Renal cortex interstitium (tissue), 15 donors: Measurements from ENCODE around the gene NT5C1A. TPM values are rescaled to one million over a fixed set of nuclear protein-coding genes. Genes with fewer than 3 reads are reported as not detected.
A peak's percentile ranks its signal among the peaks of the same experiment; 100 is the strongest.

Experiments
- DNase-seq, 11 donors: peaks; one replicate each; pipeline ENCODE4 v3.0.0-alpha.2; 2013; ENCODE audit warnings: low read depth in 9 of 11, low spot score in 4 of 11; ENCODE audit errors: extremely low read depth in 1 of 11
- long read RNA-seq, 16 experiments: transcript quantifications; one replicate each; lab custom pipeline, GENCODE V29; 2026
- polyA plus RNA-seq, 3 donors: library from polyadenylated mRNA; unstranded; fragments of 120-200 nt; gene quantifications; one replicate each; pipeline ENCODE4 v1.2.1, GENCODE V29; 2013; ENCODE audit not compliant: insufficient read length in 3 of 3

Gene NT5C1A
- under 1 TPM in 2 of 3 donors, not detected in 1; 0.18 to 0.30 TPM for polyA plus RNA-seq
- long read RNA-seq, donor 1, result 0 reads
- long read RNA-seq, donor 2, result 0 reads
- long read RNA-seq, donor 3, result 0 reads
- long read RNA-seq, donor 4, result 0 reads
- long read RNA-seq, donor 5, result 0 reads
- long read RNA-seq, donor 6, result 0 reads
- long read RNA-seq, donor 7, result 0 reads
- long read RNA-seq, donor 8, partial matches to known transcripts, result 0 of 1 reads
- long read RNA-seq, donor 8, other reads (novel, unspliced or antisense), result 0 of 1 reads
- long read RNA-seq, donor 9, result 0 reads
- long read RNA-seq, donor 10, partial matches to known transcripts, result 0 of 1 reads
- long read RNA-seq, donor 10, other reads (novel, unspliced or antisense), result 0 of 1 reads
- long read RNA-seq, donor 11, result 0 reads
- long read RNA-seq, donor 12, result 0 reads
- long read RNA-seq, donor 13, result 0 reads
- long read RNA-seq, donor 14, result 0 reads
- long read RNA-seq, donor 15, result 0 reads
- long read RNA-seq, donor 16, result 0 reads

DNA sequence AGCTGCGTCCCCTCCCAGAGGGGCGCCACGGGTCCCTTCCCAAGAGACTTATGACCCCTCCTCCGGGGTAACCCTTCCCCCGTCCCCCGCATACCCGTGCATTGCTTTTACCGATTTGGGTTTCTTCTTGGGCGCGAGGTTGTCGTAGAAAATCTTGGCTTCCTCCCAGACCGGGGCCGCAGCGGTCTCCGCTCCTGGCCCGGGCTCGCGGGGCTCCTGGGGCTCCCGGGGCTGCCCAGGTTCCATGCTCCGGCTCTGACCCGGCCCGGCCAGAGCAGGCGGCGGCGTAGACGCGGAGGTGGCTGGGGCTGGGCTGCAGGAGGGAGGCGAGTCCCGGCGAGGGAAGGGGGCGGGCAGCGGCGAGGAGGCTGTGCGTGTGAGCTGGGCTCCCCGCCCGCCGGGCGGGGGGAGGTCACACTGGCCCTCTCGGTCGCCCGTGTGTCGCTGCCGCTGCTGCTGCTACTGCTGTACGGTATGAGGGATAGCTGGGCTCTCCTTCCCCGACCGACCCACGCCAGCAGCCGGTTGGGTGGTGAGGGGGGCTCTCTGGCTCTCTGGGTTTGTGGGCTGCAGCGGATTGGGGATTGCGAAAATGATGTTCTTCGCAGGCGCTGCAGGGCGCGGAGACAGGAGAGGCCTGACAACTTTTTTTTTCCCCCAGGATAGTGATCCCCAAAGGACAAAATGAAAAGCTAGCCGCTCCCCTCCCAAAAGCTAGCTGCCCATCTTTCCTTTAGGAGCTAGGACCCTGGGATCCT, at the start of gene NT5C1A:
Gene NT5C1A, minus strand, starts transcription at position 315 of the 758 bp plus-strand sequence. Its CDS starts 69 bp downstream, at position 246.
- DNase-seq, result no peak

DNA sequence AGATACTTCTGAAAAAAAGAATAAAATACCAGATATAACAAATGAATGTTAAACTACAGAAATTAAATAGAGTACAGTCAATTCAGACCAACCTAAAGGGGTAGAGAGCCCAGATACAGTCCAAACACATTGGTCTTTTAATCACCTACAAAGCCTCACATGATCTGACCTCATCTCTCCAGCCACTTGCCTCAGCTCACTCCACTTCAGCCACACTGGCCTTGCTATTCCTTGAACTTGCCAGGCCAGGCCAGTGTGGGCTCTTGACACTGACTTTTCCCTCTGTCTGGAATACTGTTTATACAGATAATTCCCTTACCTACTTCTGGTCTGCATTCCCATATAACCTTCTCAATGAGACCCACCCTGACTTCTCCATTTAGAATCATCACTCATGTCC, 49.8 kb upstream of the NT5C1A start:
- no peak for DNase-seq

DNA sequence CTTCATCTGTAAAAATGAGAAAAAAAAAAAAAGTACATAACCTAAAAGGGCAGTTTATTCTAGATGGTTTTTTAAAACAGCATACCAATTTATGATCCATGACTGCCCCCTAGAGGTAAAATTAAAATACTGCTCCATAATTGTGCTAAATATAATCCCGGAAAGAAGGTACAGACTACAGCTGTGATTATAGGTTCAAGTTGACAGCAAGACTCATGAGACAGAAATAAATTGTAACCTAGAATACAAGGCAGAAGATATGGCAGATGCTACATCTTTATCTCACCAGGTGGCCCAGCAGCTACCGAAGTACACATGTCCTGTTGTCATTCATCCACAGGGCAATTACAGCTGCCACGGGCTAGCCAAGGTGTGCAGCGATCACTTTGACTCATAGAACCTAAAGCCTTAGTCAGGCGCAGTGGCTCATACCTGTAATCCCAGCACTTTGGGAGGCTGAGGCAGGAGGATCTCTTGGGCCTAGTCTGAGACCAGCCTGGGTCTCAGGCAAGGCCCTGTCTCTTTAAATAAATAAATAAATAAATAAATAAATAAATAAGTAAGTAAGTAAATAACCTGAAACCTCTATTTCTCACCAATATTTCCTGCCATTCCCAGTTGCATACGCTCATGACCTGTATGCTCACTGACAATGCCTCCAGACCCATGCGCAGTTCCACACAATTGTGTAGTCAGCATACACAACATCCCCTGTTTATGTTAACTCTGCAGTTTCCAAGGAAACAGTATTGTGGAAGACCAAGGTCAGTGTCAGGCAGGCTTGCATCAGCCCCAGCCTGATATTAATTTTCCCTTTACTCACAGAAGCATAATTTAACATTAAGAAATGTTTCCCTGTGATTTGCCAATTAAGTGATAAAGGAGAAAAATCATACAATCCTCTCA, 48.4 kb upstream of the NT5C1A start:
- peak in 9 of 11 donors; percentile 36 to 77 (median 52) for DNase-seq

DNA sequence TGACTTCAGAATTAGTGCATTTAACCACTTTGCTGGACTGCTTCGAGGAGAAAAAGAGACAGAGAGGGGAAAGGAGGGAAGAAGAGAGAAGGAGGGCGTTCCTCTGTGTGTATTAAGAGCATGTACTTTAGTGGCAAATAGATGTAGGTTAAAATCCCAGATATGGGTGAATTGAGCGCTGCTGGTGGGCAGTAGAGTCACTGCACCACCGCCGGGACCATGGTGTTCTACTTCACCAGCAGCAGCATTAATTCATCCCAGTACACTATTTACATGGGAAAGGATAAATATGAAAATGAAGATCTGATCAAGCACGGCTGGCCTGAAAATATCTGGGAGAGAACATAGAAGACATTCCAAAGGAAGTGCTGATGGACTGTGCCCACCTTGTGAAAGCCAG, 45.9 kb upstream of the NT5C1A start:
- no peak for DNase-seq

DNA sequence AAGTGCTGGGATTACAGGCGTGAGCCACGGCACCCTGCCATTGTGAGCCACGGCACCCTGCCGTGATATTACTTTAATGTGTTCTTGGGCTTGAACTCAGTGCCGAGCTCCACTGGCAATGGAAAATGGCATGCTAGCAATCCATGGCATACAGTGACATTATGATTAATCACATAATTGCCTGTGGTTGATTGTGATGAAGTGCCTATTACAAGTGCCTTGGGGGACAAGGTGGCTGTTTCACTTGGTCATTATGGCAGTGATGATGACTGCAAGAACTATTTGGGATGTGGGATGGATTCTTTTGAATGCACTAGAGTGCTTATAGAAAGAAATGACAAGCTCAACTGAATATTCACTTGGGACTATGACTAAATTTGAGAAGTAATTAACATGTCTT, 41.6 kb upstream of the NT5C1A start:
- no peak for DNase-seq

DNA sequence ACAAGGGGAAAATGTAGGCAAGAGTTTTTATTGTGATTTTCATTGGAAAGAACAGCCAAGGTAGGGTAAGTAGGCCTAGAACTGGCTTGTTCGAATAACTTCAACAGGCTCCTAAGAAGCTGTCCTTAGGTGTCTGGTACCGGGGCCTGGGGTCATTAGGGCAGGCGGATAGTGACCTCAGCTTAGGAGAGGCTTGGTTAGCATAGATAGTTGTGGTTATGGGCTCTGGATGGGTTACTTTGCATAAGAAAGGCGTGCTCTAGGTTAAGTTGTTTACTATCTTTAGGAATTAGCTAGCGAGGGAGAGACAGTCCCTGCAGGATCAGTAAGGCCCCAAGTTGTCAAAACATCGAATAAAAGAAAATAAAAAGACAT, 40.0 kb upstream of the NT5C1A start:
- no peak for DNase-seq

DNA sequence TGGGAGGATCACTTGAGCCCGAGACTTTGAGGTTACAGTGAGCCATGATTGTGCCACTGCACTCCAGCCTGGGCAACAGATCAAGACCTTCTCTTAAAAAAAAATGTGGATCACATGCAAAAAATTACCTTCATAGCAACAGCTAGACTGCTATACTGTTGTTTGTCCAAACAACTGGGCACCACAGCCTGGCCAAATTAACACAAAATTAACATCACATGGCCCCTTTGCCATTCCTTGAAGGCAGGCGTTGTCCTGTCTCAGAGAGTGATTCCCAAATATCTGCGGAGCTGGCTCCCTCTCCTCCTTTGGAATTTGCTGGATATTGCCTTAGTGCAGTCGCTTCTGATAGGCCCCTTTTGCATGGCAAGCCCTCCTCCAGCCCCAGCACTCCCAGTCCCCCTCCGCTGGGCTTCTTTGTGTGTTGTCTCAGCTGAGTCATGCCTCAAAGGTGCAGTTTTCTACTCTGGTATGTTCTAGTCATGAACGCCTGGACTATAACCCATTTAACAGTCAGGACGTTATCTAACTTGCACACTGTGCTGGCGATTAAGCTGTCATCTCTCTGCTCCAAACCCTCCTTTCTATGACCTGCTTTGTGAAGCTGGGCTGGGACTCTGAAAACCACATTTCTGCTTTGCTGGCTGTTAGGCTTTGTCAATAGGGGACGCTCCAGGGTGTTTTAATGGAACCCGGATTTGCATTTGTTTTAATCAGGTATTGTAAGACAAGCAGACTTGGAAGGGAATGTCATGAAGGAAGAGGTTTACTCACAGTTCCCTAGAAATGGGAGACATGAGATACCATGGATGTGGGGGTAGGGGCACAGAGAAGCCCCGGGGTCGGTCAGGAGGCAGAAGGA, 39.4 kb upstream of the NT5C1A start:
- no peak for DNase-seq

DNA sequence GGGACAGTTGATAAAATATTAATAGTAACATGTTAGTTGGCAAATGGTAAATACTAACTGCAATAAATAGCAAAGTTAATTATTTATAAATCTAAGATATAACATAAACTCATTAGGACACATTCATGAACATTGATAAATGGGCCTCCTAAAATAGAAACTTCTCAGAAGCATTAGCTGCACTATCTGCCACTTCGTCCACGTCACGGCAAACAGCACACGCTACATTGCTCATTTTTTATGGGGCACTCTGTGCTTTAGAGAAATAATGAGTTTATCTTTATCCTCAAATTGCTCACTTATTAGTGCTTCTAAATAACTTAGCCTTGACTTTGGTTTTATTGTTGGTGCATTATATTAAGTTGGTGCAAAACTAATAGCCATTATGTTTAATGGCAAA, 35.6 kb upstream of the NT5C1A start:
- DNase-seq, result no peak

DNA sequence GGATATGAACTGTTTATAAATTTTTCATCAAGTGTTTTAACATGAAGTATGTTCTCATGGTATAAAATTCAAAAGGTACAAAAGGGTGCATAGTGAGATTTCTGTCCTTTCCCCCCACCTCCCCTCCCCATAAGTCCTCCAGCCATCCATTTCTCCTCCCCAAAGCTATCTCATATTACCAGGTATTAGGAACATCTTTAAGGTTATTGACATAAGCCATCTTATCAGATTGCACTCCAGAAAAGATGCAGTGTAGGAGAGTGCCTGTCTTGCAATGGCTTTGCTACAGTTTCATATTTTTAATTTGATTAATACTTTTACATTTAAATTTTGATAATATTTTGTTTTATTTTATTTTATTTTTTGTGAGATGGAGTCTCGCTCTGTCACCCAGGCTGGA, 32.9 kb upstream of the NT5C1A start:
- DNase-seq, result no peak

DNA sequence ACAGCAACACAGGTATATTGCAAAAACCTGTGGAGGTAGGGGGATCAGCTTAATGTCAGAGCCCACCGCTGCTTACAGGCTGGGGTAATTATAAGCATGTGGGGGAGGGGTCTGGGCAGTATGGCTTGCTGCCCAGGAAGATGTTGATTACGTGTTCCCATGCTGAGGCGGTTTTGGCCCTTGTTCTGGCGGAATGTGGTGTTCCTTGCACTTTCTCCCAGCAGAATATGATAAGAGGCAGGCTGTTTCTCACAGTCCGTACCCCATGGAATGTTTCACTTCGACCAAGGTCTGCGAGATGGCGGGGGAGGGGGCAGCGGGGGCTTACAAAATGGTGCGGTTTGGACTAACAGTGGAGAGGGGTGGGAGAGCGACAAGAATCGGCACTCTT, 29.1 kb upstream of the NT5C1A start:
- DNase-seq, result peak in 1 of 11 donors; percentile 23

DNA sequence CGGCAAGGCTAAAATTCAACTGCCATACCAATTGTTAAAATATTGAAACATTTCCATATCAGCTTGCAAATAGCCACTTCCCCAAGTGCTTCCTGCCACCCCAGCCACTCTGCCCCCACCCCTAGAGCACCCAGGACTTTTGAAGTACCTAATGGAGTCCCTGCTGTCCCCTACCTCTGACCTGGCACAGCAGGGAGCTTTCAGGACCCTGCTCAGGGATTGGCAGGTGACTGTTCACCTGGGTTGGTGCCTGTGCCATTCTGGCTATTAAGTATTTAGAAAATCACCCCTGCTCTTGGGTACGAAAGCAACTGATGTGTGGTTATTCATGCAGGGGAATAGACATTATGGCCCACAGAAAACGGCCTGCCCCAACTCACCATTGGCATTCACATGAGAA, 28.4 kb upstream of the NT5C1A start:
- no peak for DNase-seq

DNA sequence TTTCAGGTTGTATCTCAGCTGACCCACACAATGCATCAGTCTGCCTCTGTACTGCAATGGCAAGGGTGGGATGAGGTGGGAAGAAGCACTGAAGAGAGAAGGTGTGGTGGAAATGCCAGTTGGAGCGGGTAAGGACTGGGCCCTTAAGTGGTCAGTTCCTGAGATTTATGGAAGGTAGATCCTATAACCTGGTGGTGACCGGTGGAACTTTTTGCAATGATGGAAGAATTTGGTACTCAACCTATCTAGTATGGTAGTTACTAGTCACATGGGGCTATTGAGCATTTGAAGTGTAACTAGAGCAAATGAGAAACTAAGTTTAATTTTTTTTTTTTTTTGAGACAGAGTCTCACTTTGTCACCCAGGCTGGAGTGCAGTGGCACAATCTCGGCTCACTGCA, 27.5 kb upstream of the NT5C1A start:
- no peak for DNase-seq

DNA sequence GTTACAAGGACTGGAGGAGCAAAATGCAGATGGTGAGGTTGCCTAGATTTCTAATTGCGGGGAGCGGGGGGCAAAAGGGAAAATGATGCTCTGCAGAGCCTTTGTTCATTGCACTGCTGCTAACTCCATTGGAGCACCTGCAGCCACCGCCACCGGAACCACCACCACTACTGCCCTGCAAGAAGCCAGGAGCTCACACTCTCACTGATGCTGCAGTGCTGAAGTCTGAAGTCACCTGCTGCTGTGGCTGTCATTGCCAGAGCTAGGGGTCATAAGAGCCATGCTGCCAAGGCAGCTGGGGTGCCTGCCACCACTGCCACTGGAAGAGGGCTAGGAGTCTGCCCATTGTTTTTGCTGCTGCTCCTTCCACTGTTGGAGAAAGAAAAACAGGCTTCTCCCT, 26.7 kb upstream of the NT5C1A start:
- no peak for DNase-seq

DNA sequence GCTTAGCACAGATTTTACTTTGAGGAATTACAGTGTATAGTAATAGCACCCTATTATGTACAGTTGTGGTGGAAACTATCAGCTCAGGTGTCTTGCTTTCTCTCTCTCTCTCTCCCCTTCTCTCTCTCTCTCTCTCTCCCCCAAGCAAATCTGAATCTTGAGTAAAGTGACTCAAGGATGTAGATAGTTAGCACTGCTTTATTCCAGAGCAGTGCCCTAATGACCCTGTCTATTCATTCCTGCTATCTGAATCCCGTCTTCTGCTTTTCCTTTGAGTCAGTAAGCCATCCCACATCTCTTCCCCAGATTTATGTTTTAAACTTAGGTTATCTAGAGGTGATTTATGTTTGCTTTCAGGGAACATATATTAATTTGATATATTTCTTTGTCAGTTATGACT, 24.5 kb upstream of the NT5C1A start:
- no peak for DNase-seq

DNA sequence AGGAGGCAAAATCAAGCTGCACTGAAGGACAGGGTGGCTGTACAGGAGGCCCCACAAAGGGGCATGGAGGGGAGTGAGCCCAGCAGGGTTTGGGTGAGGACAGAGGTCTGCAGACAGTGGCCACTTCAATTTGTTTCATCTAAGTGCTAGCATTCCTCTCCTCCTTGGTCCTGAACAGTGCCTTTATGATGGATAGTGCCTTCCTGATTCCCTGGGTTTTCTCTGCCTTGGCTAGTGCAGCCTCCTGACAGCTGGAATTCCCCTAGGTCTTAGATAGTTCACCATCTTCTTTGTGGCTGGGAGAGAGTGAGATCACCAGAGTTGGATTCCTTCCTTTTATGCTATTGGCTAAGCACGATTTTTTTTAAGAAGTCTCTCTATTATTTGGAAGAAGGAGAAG, 23.1 kb upstream of the NT5C1A start:
- DNase-seq, result no peak

DNA sequence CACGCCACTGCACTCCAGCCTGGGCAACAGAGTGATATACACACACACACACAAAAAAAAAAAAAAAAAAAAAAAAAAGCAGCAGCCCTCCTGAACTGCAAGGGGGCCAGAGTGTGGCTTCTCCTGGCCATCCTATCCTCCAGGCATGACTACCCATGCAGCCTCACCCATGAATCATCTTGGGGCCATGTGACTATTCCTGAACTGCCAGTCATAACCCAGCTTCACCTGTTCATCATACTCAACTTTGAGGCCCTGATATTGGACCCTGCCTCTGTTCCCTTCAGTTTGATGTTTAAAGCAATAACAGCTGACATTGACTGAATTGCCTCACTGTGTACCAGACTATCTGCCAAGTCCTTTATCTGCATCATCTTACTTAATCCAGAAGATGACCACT, 22.1 kb upstream of the NT5C1A start:
- DNase-seq, result no peak

DNA sequence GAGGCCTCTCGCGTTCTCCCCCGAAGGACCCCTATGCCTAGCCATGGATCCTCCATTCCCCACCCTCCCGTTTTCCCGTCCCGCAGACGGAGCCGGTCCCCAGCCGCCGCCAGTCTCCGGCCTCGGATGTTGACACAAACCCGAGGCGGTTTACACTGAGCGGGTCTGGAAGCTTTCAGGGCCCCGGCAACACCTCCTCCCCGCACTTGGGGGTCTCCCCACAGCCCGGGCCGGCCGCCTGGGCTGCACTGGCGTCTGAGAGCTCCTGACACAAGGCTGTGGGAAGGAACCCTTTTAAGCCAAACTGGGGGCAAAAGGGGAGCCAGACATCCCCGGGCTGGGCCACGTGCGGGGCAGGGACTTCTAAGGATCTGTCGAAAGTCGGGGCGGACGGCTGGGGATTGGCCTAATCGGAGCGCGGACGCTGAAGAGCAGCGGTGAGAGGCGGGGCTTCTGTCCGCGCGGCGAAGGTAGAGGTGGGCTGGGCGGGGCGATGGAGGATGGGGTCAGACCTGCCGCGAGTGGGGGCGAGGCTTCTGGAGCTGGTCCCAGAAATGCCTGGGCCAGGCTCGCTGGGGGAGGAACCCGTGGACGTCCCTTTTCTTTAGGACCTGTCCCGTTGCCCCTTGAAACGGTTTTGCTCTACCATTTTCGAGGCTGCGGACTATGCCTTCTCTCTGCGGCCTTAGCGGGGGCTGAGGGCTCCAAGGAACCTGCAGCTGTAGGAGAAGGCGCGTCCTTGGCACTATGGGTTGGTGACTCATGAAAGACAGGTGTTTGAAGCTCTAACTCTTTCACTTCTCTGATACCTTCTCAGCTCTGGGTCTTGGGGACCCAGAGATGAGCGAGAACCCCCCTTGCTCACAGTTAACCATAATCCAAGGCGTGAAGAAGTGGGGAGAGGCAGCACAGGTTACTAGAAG, 20.5 kb upstream of the NT5C1A start:
- no peak for DNase-seq
